ENCODE data around the gene FXR1.

DNA sequence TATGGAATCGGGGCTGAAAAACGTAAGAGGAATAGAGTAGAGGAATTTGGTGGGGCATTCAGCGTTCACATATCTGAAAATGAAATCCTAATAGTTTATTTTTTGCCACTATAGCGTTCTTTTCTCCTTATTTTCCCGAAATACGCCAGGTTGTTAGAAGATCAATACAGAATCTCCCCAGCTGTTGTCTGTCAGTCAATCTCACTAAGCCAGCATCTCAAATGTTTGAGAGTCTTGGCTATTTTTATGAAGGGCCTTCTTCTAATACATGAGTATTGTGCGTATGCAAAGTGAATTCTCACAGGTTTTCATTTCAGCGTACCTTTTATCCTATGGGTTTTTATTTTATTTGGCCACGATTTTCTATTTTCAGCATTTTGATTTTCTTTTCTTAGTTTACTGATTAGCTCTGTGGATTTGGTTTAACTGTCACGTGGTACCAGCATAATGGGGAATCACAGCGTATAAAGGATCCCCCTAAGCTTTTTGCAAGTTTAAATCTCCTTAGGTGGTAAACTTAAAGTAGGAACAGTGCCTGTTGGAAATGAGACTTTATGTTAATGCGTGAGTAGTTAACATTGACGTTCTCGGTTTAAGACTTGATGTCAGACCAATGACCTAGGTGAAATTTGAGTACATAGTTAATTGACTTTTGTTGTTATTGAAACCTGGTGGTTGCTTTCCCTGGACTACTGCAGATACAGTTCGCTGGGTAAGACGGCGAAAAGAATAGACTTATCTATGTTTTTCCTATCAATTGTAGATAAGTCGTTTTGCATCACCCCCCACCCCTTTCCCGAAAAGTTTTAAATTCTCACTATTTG is 1.3 kb downstream of the FXR1 start:
- TF ChIP-seq POLR2A (IDR thresholded peaks at IDR 0.05) (no peak), POLR2AphosphoS5 (IDR thresholded peaks at IDR 0.05) (no peak), EP300 (IDR thresholded peaks at IDR 0.05; ENCODE audit: low read depth) (no peak)
- TF ChIP-seq, protein P1, sequence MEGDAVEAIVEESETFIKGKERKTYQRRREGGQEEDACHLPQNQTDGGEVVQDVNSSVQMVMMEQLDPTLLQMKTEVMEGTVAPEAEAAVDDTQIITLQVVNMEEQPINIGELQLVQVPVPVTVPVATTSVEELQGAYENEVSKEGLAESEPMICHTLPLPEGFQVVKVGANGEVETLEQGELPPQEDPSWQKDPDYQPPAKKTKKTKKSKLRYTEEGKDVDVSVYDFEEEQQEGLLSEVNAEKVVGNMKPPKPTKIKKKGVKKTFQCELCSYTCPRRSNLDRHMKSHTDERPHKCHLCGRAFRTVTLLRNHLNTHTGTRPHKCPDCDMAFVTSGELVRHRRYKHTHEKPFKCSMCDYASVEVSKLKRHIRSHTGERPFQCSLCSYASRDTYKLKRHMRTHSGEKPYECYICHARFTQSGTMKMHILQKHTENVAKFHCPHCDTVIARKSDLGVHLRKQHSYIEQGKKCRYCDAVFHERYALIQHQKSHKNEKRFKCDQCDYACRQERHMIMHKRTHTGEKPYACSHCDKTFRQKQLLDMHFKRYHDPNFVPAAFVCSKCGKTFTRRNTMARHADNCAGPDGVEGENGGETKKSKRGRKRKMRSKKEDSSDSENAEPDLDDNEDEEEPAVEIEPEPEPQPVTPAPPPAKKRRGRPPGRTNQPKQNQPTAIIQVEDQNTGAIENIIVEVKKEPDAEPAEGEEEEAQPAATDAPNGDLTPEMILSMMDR (IDR thresholded peaks at IDR 0.05): no peak
